Epithelial cell of proximal tubule (primary cell): ENCODE results near the gene CHST13. TPM values are rescaled to one million over a fixed set of nuclear protein-coding genes. Genes with fewer than 3 reads are reported as not detected.
"Not testable (repeated sequence)": the region's sequence is repeated elsewhere in the genome, so short reads cannot be mapped to it uniquely, and the experiment has no call there.

Source experiments
- DNase-seq: peaks from one replicate; pipeline ENCODE4 v3.0.0-alpha.2; 2011; ENCODE audit warnings: low read depth
- H3K4me3 ChIP-seq: 2 replicates; pipeline ENCODE4 v1.5.1; 2011; ENCODE audit warnings: low read depth, mild to moderate bottlenecking, low read length
- total RNA-seq: library from RNA; depleted of rRNA; stranded (reverse); fragments of >200 nt; gene quantifications from 2 replicates; pipeline ENCODE4 v1.2.3, GENCODE V29; 2015
- TF ChIP-seq, protein P1 (sequence below): conservative IDR thresholded peaks from 2 replicates; pipeline ENCODE4 v1.5.1; 2012; ENCODE audit warnings: low read depth, mild to moderate bottlenecking, low read length

Gene CHST13
- total RNA-seq, 1 donor from 2014 or later: 0.29 TPM

DNA sequence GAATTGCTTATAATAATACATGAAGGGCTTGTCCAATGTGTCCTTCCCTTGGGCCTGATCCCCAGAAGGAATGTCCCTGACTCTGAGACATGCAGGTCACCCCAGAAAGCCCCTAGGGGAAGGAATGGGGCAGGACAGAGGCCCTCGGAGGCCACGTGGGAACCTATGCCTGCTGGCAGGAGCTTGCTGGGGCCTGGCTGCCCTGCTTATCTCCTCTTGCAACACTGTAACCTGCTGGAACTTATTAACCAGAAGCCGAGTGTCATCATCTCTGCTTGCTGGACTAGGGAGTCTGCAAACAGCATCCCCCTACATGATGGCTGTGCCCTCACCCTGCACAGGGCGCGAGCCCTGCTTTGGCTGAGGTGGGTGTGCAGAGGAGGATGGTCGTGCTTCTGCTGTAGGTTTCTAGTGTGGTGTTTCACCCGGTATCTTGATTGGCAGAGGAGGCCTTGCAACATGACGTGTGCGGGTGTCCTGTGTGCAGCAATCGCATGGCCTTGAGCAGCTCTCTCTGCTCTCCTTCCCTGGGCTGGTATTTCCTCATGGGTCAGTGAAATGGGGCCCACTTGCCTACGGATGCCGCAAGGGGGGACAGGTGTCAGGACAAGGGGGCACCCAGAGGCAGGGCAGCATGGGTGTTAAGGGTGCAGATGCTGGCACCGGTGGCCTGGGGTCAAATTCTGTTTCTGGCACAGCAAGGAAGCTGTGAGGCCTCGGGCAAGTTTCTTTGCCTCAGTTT lies 5.0 kb downstream of the CHST13 start:
- peak; percentile 55 for DNase-seq
- H3K4me3 ChIP-seq: no peak overlapping the region
- TF ChIP-seq, protein P1, sequence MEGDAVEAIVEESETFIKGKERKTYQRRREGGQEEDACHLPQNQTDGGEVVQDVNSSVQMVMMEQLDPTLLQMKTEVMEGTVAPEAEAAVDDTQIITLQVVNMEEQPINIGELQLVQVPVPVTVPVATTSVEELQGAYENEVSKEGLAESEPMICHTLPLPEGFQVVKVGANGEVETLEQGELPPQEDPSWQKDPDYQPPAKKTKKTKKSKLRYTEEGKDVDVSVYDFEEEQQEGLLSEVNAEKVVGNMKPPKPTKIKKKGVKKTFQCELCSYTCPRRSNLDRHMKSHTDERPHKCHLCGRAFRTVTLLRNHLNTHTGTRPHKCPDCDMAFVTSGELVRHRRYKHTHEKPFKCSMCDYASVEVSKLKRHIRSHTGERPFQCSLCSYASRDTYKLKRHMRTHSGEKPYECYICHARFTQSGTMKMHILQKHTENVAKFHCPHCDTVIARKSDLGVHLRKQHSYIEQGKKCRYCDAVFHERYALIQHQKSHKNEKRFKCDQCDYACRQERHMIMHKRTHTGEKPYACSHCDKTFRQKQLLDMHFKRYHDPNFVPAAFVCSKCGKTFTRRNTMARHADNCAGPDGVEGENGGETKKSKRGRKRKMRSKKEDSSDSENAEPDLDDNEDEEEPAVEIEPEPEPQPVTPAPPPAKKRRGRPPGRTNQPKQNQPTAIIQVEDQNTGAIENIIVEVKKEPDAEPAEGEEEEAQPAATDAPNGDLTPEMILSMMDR: peak; percentile 62

DNA sequence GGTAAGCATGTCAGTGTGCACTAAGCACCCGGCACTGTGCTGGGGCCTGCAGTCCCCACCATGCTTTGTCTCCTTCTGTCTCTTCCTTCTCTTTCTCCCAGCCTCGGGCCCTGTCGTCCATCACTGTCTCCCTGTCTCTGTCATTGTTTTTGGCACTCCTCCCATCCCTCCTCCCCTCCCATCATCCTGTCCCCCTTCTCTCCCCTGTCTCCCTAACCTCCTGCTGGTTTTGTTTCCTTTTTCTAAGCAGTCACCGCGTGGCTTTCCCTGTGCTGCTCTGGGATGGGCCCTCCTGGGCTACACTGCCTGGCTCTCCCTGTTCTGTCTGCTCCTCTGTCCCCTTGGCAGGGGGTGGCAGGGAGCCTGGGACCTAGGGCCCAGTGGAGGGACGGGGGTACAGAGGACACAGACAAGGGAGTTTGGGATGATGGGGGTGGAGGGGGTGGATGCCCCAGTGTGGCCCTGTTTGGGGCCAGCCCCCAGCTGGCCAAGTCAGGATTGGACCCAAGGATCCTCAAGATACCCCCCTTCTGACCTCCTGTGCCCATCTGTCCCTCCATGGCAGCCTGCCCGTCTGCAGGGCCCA lies 5.7 kb downstream of the CHST13 start:
- TF ChIP-seq, protein P1: no peak
- H3K4me3 ChIP-seq: no peak overlapping the region
- DNase-seq: no peak

DNA sequence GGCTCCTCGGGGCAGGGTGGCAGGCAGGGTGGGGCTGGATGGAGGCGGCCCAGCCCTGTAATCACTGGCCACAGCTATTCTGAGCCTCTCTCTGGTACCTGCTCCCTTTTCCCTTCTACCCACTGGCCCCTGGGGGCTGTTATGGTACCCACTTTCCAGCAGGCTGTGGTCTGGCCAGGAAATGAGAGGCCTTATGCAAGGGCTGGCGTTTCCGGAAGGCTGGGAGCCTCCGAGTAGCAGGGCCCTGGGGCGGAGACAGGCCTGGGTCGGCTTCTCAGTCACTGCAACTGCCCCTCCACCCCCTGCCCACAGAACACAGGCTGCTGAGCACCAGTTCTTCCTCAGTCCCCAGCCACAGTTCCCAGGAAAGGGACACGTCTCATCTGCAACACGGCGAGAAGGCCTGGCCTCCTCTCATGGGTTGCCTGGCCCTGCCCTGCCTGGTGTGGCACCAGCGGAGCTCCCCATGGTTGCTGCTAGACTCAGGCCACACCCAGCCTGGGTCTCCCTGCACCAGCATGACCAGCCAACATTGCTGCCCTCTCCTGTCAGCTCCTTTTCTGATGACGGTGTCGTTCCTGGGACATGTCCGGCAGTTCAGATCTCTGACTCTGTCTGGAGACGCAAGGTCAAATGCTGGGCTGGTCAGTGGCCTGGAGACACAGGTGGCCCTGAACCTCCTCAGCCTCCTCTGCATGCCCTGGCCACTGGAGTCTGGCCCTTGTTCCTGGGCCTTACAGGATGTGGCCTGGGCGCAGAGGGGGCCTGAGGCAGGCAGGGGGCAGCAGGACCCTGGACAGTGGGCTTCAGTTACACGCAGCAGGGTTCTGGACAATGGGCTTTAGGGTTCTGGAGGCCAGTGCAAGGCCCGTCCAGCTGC lies 6.5 kb downstream of the CHST13 start:
- no peak overlapping the region for H3K4me3 ChIP-seq
- TF ChIP-seq, protein P1: no peak
- no peak for DNase-seq

DNA sequence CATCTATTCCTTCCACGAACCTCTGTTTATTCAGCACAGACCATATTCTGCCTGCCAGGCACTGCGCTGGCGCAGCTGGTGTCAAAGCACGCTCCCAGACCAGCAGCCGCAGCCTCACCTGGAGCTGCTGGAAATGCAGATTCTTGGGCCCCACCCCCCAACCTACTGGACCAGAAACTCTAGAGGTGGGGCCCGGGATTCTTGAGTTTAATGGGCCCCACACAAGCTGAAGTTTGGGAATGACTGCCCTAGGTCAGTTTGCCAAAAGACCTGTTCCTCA lies 7.0 kb downstream of the CHST13 start:
- no peak overlapping the region for H3K4me3 ChIP-seq
- TF ChIP-seq, protein P1: no peak
- no peak for DNase-seq

DNA sequence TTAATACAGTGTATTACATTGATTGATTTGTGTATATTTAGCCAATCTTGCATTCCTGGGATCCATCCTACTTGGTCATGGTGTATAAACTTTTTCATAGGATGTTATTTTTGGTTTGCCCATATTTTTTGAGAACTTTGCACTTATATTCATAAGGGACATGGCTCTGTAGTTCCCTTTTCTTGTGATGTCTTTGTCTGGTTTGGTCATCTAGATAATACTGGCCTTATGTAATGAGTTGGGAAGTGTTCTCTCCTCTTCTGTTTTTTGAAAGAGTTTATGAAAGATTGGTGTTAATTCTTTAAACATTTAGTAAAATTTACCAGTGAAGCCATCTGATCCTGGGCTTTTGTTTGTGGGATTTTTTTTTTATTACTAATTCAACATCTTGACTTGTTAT lies 9.6 kb downstream of the CHST13 start:
- DNase-seq: no peak
- H3K4me3 ChIP-seq: no peak overlapping the region
- TF ChIP-seq, protein P1: no peak

DNA sequence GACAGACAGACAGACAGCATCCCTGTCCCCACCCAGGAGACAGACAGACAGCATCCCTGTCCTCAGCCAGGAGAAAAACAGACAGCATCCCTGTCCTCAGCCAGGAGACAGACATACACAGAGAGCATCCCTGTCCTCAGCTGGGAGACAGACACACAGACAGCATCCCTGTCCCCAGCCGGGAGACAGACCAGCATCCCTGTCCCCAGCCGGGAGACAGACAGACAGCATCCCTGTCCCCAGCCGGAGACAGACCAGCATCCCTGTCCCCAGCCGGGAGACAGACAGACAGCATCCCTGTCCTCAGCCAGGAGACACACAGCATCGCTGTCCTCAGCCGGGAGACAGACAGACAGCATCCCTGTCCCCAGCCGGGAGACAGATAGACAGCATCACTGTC lies 10.8 kb downstream of the CHST13 start:
- DNase-seq, H3K4me3 ChIP-seq: not testable (repeated sequence)

DNA sequence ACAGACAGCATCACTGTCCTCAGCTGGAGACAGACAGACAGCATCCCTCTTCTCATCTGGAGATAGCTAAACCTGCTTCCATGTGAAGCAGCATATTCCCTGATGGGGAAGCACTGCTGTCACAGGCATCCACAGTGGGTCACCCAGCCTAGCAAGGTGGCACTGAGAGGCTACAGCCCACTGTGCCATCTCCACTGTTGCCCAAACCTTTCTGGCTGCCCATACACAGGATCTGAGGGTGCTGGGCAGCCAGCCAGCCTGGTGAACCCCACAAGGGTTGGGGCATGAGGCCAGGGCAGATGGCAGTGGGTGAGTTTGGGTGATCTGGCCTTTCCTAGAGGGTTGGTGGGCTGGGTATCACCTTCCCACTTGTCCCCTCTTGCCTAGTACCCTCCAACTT lies 11.7 kb downstream of the CHST13 start:
- TF ChIP-seq, protein P1: no peak
- H3K4me3 ChIP-seq: no peak overlapping the region
- DNase-seq: no peak
